ENCODE data around the gene ZBTB40.

- TF ChIP-seq CTCF (IDR thresholded peaks at IDR 0.05) (no peak), POLR2A (IDR thresholded peaks at IDR 0.05) (no peak)
These were observed 38.7 kb downstream of the ZBTB40 start for GRCh38 chr1:22490309-22490708.
